ENCODE data around the gene TTLL9. TPM values are rescaled to one million over a fixed set of nuclear protein-coding genes. Genes with fewer than 3 reads are reported as not detected.
A peak's percentile ranks its signal among the peaks of the same experiment; 100 is the strongest.

Gene TTLL9
- total and polyA plus RNA-seq, 10 of the 15 experiments (the other 5 are each of a cell fraction or from before 2014, with no cell fraction given), result 0.03 to 0.77 (median 0.11) TPM; not detected in 2

GRCh38 chr20:31877684-31878083 is 7.2 kb downstream of the TTLL9 start (continued):
- TF ChIP-seq MYC (IDR thresholded peaks at IDR 0.05; ENCODE audit: insufficient read depth, insufficient read length, insufficient replicate concordance, low read length, severe bottlenecking) (no peak), YY1 (IDR thresholded peaks at IDR 0.05; ENCODE audit: low read depth, low read length) (no peak), NR2C2 (IDR thresholded peaks at IDR 0.05; ENCODE audit: borderline replicate concordance, control insufficient read depth, insufficient read length, low read depth) (no peak), SUPT20H (IDR thresholded peaks at IDR 0.05; ENCODE audit: borderline replicate concordance, control insufficient read depth, low read depth, low read length) (no peak), NR2F1 (conservative IDR thresholded peaks at IDR 0.05) (no peak), RUNX3 (IDR thresholded peaks at IDR 0.05; ENCODE audit: low read length) (no peak)

GRCh38 chr20:31879143-31879987 is 8.9 kb downstream of the TTLL9 start:
- ChIA-PET CTCF (interaction anchor here (0.8 to 2.4 kb wide), 9 partner anchors 15 to 152 kb away, joined by 3 to 10 read pairs (median 5); partner anchors contain the start of gene PDRG1), POLR2A (interaction anchor here (1.1 to 4.2 kb wide), 7 partner anchors 10 to 136 kb away, joined by 3 to 35 read pairs (median 7); partner anchors contain the start of genes DUSP15 and TTLL9), SMC1A (ENCODE audit: uncharacterized antibody, unreplicated experiment) (interaction anchor here (0.6 to 6.5 kb wide), 9 partner anchors 11 to 73 kb away, joined by 3 to 37 read pairs (median 6); partner anchors contain the start of gene PDRG1), RAD21 (ENCODE audit: unreplicated experiment) (interaction anchor here (1.0 to 3.9 kb wide), 8 partner anchors 8 to 72 kb away, joined by 3 to 26 read pairs (median 6); partner anchors contain the start of gene PDRG1)
- Histone ChIP-seq H3K36me3 (ENCODE audit: control insufficient read depth in 2 of 2, insufficient read depth in 2 of 2, low read length in 1 of 2) (no peaks in the 10 kb centered on the region), H3K27ac (ENCODE audit: control insufficient read depth, insufficient read depth) (no peak overlapping the region), H3K4me1 (ENCODE audit: control insufficient read depth, insufficient read depth, low read length) (peaks cover 3% of the 10 kb centered on the region; the same call in 1 of the 2 replicates), H4K20me1 (ENCODE audit: control insufficient read depth, insufficient read depth) (no peaks in the 10 kb centered on the region), H3K4me3 (peak overlapping the region; percentile 88), H3K79me2 (ENCODE audit: control insufficient read depth, insufficient read depth, low read length) (no peaks in the 10 kb centered on the region), H3K4me2 (ENCODE audit: control insufficient read depth, insufficient read depth) (peak overlapping the region; percentile 87), H3K9ac (ENCODE audit: control insufficient read depth, insufficient read depth, low read length) (peak overlapping the region; percentile 17; the same call in 1 of the 2 replicates), H3K27me3 (replicated peaks in 1 of 2; ENCODE audit: control insufficient read depth in 2 of 2, insufficient read depth in 2 of 2, low read length in 1 of 2) (no peaks in the 10 kb centered on the region), H2AFZ (ENCODE audit: control insufficient read depth, low read depth, low read length) (peak overlapping the region; percentile 87), H3K9me3 (replicated peaks; ENCODE audit: control insufficient read depth, insufficient read depth, low read length) (no peaks in the 10 kb centered on the region; the same call in 2 of the 3 replicates)
- FAIRE-seq (peak; percentile 93), DNase-seq (ENCODE audit: low read depth, low spot score) (peak; percentile 45), ATAC-seq (peak; percentile 98)
- 5% methylated on average over 39 of the region's 45 CpGs for WGBS (ENCODE audit: insufficient coverage, insufficient replicate concordance, low lambda C conversion rate, missing lambda C conversion rate)
- in situ Hi-C loops (cut with MboI), result no loop called here
- intact Hi-C loops (cut with micrococcal nuclease; ENCODE audit: unreplicated experiment), result no loop called here
- BruUV-seq (replicated peaks), result no TSS peak
- TF ChIP-seq ZBTB33 (IDR thresholded peaks at IDR 0.05) (no peak), ETV6 (conservative IDR thresholded peaks at IDR 0.05 in 1 of 2, IDR thresholded peaks at IDR 0.05 in 1 of 2; ENCODE audit: borderline replicate concordance in 1 of 2, low read depth in 1 of 2) (no peak), BACH1 (IDR thresholded peaks at IDR 0.05; ENCODE audit: borderline replicate concordance) (peak; percentile 96), USF1 (IDR thresholded peaks at IDR 0.05; ENCODE audit: borderline replicate concordance, extremely low read length, insufficient read depth, low read depth, low read length) (peak; percentile 51), RFX5 (IDR thresholded peaks at IDR 0.05; ENCODE audit: low read depth, low read length) (0 out of 2 replicates have a peak, but pooled peaks have one; percentile 29), ZBED1 (IDR thresholded peaks at IDR 0.05; ENCODE audit: borderline replicate concordance) (peak; percentile 99), MAX (IDR thresholded peaks at IDR 0.05; ENCODE audit: low read depth, low read length) (peak; percentile 71), EED (IDR thresholded peaks at IDR 0.05; ENCODE audit: low read depth) (no peak), BHLHE40 (IDR thresholded peaks at IDR 0.05; ENCODE audit: borderline replicate concordance in 1 of 2, low read depth in 2 of 2, low read length in 1 of 2) (peak; percentile 88 to 93)
- TF ChIP-seq, protein P1, sequence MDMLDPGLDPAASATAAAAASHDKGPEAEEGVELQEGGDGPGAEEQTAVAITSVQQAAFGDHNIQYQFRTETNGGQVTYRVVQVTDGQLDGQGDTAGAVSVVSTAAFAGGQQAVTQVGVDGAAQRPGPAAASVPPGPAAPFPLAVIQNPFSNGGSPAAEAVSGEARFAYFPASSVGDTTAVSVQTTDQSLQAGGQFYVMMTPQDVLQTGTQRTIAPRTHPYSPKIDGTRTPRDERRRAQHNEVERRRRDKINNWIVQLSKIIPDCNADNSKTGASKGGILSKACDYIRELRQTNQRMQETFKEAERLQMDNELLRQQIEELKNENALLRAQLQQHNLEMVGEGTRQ (IDR thresholded peaks at IDR 0.05; ENCODE audit: borderline replicate concordance, low read depth, low read length), result peak; percentile 28; the same call in 1 of the 2 replicates
